C4-2B (cell line): ENCODE data around the gene DSC3.
"Not testable (repeated sequence)": the region's sequence is repeated elsewhere in the genome, so short reads cannot be mapped to it uniquely, and the experiment has no call there.

ENCODE experiments used
- H3K27ac ChIP-seq: fragments of 450-650 bp; 2 replicates; pipeline ENCODE4 v1.5.1; 2017
- ZFX ChIP-seq: fragments of 450-650 bp; IDR thresholded peaks from 2 replicates; pipeline ENCODE4 v1.6.1; 2017
- TF ChIP-seq, protein P1 (sequence below): fragments of 450-650 bp; conservative IDR thresholded peaks from 2 replicates; pipeline ENCODE4 v1.5.1; 2017; ENCODE audit warnings: mild to moderate bottlenecking

DSC3 gene

GRCh38 chr18:30992231-30992630 is 50.3 kb downstream of the DSC3 start:
- TF ChIP-seq, protein P1, sequence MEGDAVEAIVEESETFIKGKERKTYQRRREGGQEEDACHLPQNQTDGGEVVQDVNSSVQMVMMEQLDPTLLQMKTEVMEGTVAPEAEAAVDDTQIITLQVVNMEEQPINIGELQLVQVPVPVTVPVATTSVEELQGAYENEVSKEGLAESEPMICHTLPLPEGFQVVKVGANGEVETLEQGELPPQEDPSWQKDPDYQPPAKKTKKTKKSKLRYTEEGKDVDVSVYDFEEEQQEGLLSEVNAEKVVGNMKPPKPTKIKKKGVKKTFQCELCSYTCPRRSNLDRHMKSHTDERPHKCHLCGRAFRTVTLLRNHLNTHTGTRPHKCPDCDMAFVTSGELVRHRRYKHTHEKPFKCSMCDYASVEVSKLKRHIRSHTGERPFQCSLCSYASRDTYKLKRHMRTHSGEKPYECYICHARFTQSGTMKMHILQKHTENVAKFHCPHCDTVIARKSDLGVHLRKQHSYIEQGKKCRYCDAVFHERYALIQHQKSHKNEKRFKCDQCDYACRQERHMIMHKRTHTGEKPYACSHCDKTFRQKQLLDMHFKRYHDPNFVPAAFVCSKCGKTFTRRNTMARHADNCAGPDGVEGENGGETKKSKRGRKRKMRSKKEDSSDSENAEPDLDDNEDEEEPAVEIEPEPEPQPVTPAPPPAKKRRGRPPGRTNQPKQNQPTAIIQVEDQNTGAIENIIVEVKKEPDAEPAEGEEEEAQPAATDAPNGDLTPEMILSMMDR, result no peak
- no peak for TF ChIP-seq ZFX
- H3K27ac ChIP-seq, result no peak overlapping the region

DNA sequence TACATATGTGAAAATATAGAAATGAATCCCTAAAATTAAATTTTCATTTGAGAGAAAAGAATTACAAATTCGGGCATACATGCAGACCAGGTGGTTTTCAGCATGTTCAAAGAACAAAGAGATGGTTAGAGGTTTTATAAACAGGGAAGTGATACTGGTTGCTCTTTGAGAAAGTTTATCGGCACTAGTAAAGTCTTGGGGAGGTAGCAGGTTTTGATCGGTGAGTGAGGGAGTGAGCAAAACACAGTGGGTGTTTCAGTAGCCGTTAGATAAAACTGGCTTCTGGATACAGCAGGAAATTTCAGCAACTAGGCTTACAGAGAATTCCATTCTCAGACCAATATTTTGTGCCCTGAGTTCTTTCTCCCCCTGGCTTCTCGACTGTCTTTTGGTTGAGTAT is 51.1 kb downstream of the DSC3 start:
- H3K27ac ChIP-seq, result no peak overlapping the region
- TF ChIP-seq ZFX, result no peak
- TF ChIP-seq, protein P1, result no peak

- TF ChIP-seq ZFX, result no peak
- TF ChIP-seq, protein P1, result no peak
- H3K27ac ChIP-seq, result no peak overlapping the region
These were observed 53.4 kb downstream of the DSC3 start for GRCh38 chr18:30989141-30989540.

GRCh38 chr18:30988440-30988839 is 54.1 kb downstream of the DSC3 start:
- H3K27ac ChIP-seq, result peak overlapping the region; percentile 42; the same call in 1 of the 2 replicates
- TF ChIP-seq, protein P1, result no peak
- TF ChIP-seq ZFX, result no peak

- H3K27ac ChIP-seq, result peak overlapping the region; percentile 42; the same call in 1 of the 2 replicates
- TF ChIP-seq, protein P1, result no peak
- TF ChIP-seq ZFX, result no peak
These were observed 54.9 kb downstream of the DSC3 start for GRCh38 chr18:30987467-30988241.

GRCh38 chr18:30985753-30986152 is 56.8 kb downstream of the DSC3 start:
- no peak for TF ChIP-seq ZFX
- TF ChIP-seq, protein P1, result no peak
- H3K27ac ChIP-seq, result peak overlapping the region; percentile 32; the same call in 1 of the 2 replicates

GRCh38 chr18:30982285-30982992 is 60.1 kb downstream of the DSC3 start:
- no peak for TF ChIP-seq ZFX
- TF ChIP-seq, protein P1, result no peak
- no peak overlapping the region for H3K27ac ChIP-seq

GRCh38 chr18:30978091-30978490 is 64.5 kb downstream of the DSC3 start:
- not testable (repeated sequence) for H3K27ac ChIP-seq
